ENCODE measurements around the gene DDX27. TPM values are rescaled to one million over a fixed set of nuclear protein-coding genes. Genes with fewer than 3 reads are reported as not detected.
A peak's percentile ranks its signal among the peaks of the same experiment; 100 is the strongest.

DDX27 gene
- total and polyA plus RNA-seq, 2 of the 13 experiments (the other 11 are each of a cell fraction or from before 2014, with no cell fraction given): 42.6 to 72.8 TPM

- peaks cover 64 to 88% of the 10 kb centered on the region in 2 experiments for H3K36me3 ChIP-seq (replicated peaks in 1 of 2; ENCODE audit: control insufficient read depth in 1 of 2, insufficient read depth in 2 of 2, low read length in 2 of 2)
- intact Hi-C loops (cut with micrococcal nuclease; ENCODE audit: unreplicated experiment): no loop called here
- H3K4me1 ChIP-seq (ENCODE audit: insufficient read depth, low read length): no peaks in the 10 kb centered on the region
- no peak for FAIRE-seq
- H3K27me3 ChIP-seq (ENCODE audit: control insufficient read depth in 1 of 2, insufficient read depth in 2 of 2, low read length in 2 of 2): no peaks in the 10 kb centered on the region
- H3K79me2 ChIP-seq (ENCODE audit: insufficient read depth, low read length): no peaks in the 10 kb centered on the region
- BruUV-seq (replicated peaks): no TSS peak
- no peak overlapping the region for H3K9ac ChIP-seq (ENCODE audit: insufficient read depth, low read depth, low read length)
- ChIA-PET CTCF (ENCODE audit: low intra/inter-chr PET ratio, low total read pairs) (no interaction called here), POLR2A (interaction anchor here (1.7 kb wide), 1 partner anchor 10 kb away, joined by 3 read pairs; the partner anchor contains the start of gene DDX27)
- 97% methylated on average over 9 of the region's 9 CpGs for WGBS (ENCODE audit: low lambda C conversion rate)
- no peak overlapping the region for H2AFZ ChIP-seq (ENCODE audit: low read length)
- DNase-seq (ENCODE audit: low spot score): no peak
- H3K4me3 ChIP-seq (replicated peaks in 1 of 3; ENCODE audit: insufficient read depth in 1 of 3, low read depth in 2 of 3, low read length in 3 of 3): no peak overlapping the region
- in situ Hi-C loops (cut with HindIII; ENCODE audit: extremely low pct_ligation_motif_present, low pct_unique_long_range_greater_than_20kb): no loop called here
- ATAC-seq: no peak
- no peaks in the 10 kb centered on the region for H4K20me1 ChIP-seq (ENCODE audit: insufficient read depth, low read length)
- no peaks in the 10 kb centered on the region for H3K9me3 ChIP-seq (ENCODE audit: low read length)
- TF ChIP-seq HIC2 (CRISPR knock-in tag; IDR thresholded peaks at IDR 0.05; ENCODE audit: low read depth) (no peak), ZNF687 (CRISPR knock-in tag; IDR thresholded peaks at IDR 0.05) (peak; percentile 24), AGO2 (optimal IDR thresholded peaks at IDR 0.05; ENCODE audit: low read depth, low read length) (peak; percentile 30), TEAD3 (CRISPR knock-in tag; optimal IDR thresholded peaks at IDR 0.05; ENCODE audit: borderline replicate concordance) (no peak), ZNF225 (CRISPR knock-in tag; IDR thresholded peaks at IDR 0.05) (no peak)
- H3K27ac ChIP-seq (ENCODE audit: extremely low read length, insufficient read depth, low read length): no peak overlapping the region
- no peak overlapping the region for H3K4me2 ChIP-seq (ENCODE audit: low read depth, low read length)
These were observed 9.5 kb downstream of the DDX27 start for GRCh38 chr20:49228676-49229075.
